Measurements from ENCODE around the gene ZNF879.

Gene ZNF879

GRCh38 chr5:179033004-179033580 lies 9.5 kb downstream of the ZNF879 start:
- DNase-seq = no peak

- no peak for DNase-seq
Observed at GRCh38 chr5:179044765-179045164, 21.2 kb downstream of the ZNF879 start.

- no peak for DNase-seq
Observed at GRCh38 chr5:179051784-179052183, 28.2 kb downstream of the ZNF879 start.

GRCh38 chr5:179054036-179054785 lies 30.6 kb downstream of the ZNF879 start:
- no peak for DNase-seq

GRCh38 chr5:179054876-179055275 lies 31.3 kb downstream of the ZNF879 start:
- no peak for DNase-seq

- no peak for DNase-seq
Observed at GRCh38 chr5:179055436-179055835, 31.8 kb downstream of the ZNF879 start.

- DNase-seq = no peak
Observed at GRCh38 chr5:179055841-179056240, 32.2 kb downstream of the ZNF879 start.

- peak; percentile 76 for DNase-seq
Observed at GRCh38 chr5:179060116-179061008, 36.8 kb downstream of the ZNF879 start, which contains the start of gene ZNF354C. Gene ZNF354C (plus strand): TSS chr5:179060373. CDS start chr5:179062069, 1,696 bp downstream.

- no peak for DNase-seq
Observed at GRCh38 chr5:179061025-179061424, 37.4 kb downstream of the ZNF879 start.

GRCh38 chr5:179065703-179066102 lies 42.1 kb downstream of the ZNF879 start:
- no peak for DNase-seq

GRCh38 chr5:179079165-179079987 lies 55.8 kb downstream of the ZNF879 start:
- DNase-seq = no peak

- DNase-seq = no peak
Observed at GRCh38 chr5:179080724-179081123, 57.1 kb downstream of the ZNF879 start.

Data from activated effector memory CD4-positive, alpha-beta T cell treated with Interleukin-2 at 50 U/mL for 16 hours (primary cell).